GM21786 (cell line): ENCODE measurements around the gene CNTN4.

Source experiments
- ATAC-seq: cut with Tn5 transposase; IDR thresholded peaks from one replicate; pipeline ENCODE4 v1.9.1; 2021; ENCODE audit not compliant: unreplicated experiment

The CNTN4 gene

GRCh38 chr3:2579206-2579605, 480.5 kb downstream of the CNTN4 start:
- ATAC-seq: no peak

- ATAC-seq: no peak
Measured at GRCh38 chr3:2583046-2583445, 484.4 kb downstream of the CNTN4 start.

- ATAC-seq: no peak
Measured at GRCh38 chr3:2589336-2589969, 490.8 kb downstream of the CNTN4 start.

DNA sequence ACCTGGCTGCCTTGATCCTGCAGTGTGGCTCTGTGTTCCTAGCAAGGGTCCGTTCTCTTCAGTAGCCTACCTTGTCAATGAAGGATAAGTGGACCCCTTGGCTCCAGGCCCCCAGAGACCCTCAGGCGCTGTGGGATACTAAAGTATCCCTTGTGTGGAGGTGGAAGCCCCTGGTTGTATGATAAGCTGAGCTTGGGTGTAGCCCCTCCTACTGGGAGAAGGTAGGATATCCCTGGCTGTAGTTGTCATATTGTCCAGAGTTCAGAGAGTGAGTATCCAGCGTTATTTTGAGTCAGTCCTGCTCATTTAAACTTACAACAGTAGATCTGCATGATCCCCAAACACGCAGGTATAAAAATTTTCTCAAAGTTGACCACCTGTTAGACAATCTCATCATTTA, 496.8 kb downstream of the CNTN4 start:
- no peak for ATAC-seq

DNA sequence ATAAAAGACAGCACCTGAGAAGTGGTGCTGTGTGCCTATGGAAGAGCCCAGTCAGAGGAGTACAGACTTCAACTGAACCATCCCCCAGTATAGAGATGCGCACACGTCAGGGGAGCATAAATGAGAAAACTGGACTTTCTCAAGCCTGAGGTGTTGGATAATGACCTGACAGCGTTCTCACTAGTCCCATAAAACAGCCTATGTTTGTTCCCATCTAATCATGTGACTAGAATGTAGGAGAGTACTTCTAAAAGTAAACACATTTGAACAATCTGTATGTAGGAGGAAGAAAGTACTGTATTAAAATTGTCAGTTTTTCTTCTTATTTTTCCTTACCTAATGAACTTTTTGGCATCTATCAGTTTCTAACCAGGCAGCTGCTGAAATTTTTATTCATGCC, 498.9 kb downstream of the CNTN4 start:
- ATAC-seq: no peak

DNA sequence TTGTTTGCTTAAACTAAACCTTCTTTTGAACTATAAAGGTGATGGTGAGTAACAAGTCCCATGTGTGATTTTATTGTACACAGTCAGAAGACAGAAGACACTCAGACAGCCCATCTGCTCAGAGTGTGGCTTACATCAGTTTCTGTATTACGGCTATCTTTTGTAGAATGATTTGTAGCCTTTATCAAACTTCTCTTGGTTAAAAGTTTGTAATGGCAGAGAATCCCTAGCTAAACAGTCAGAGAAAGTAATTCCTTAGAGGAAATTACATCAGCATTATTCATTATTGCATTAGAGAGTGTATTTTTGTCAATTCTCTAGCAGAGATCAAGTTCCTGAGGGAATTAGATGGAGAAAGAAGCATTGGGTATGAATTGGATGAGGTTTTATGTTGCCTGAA, 500.8 kb downstream of the CNTN4 start:
- ATAC-seq: no peak

DNA sequence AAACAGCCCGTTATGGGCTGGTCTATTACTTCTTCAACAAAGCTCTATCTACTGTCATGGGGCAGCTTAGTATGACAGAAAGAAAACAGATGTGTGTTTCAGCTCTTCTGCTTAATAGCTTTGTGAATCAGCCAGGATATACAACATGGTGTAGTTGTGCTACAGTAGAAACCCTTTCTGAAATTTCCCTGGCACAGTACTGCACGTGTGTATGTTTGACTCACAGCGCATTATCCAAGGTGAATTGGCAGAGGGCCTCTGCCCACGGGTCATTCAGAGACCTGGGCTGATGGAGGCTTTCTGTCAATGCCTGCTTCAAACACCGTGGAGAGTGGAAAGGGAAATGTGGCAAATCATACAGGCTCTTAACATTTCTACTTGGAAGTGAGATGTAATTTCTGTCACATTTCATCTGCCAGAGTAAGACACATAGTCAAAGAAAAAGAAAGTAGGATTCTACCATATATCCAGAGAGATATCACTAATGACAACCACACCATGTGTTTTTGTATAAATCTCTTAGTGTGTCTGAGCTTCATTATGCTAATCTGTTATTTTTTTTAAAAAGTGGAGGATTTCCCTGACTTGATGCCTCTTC, 505.1 kb downstream of the CNTN4 start:
- ATAC-seq: no peak

DNA sequence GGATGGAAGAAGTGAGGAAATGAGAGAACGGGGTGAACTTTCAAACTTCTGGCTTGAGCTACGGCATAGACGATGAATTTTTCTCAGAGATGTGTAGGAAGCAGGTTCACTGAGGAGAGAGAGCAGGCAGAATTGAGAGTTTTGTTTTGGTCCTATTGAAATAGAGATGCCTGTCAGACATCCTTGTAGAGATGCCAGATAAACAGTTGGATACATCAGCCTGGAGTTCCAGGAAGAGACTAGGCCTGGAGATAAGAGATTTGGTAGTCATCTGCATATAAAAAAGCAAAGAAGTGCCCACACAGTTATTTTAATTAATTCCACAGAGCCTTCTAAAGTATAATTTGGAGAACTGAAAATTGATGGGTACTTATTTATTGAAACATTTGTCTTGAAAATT, 515.9 kb downstream of the CNTN4 start:
- no peak for ATAC-seq

DNA sequence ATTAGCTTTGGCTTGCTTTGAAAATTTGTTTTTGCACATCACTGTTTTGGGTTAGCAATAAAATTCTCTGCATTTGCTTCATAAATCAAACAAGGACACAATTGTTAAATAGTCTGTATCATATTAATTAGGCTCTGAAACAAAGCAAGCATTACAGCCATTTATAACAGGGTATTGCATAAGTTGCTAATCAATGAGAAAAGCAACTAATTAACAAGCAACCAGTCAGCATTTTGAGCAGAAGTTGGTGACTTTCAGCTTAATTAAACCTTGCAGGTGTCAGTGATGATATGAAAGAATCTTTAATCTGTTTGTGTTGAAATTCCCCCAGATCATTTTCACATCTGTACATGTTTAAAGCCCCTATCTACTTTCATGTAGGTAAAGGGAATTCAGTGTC, 516.4 kb downstream of the CNTN4 start:
- no peak for ATAC-seq

DNA sequence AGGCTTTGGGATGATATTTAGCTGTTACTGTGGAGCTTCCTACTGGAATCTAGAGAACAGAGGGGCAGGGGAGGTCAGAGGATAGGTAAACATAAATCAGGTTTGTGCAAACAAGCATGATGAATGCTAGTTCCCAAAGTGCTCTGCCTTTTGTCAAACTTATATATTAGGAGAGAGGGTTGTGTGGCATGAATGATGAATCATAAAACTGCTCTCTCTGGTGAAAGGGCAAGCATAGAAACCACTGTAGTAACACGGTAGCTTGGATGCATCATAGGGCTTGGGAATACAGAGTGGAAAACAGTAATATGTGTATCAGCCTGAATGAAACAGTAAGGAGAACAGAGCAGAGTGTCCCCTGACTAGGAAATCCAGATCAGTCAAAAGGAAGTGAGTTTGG, 524.8 kb downstream of the CNTN4 start:
- ATAC-seq: no peak

DNA sequence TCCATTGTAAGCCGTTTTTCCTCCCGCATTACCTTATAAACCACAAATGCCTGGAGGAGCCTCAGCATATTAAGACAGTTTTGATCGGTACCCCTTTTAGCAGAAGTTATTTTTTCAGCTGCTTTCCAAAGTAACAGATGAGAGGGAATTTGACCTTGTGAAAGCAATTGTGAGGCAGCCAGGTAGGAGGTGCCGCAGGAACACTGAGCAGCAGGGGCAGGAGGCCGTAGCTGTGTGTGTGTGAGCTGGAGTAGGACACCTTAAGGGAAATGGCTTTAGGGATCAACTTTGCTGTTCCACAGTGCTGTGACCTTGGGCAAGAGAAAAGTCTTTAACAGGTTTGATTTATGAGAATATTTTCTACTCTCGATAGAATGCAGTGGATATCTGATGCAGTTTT, 529.5 kb downstream of the CNTN4 start:
- no peak for ATAC-seq

DNA sequence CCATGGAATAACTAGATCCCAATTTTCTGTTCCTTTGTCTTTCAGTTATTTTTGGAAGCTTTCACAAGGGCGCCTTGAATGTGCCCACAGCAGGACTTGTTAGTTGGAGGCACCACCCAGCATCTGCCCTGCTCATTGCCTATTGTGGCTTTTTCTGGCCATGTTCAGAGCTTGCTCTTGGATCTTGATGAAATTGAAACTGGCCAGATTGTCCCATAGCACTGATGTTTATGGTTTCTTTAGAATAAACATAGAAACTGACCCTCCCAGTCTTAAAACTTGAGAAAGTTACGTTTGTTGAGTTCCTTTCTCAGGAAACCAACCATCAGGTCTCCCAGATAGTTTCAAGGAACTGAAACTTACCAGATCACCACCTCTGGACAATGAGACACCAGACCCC, 536.8 kb downstream of the CNTN4 start:
- no peak for ATAC-seq

DNA sequence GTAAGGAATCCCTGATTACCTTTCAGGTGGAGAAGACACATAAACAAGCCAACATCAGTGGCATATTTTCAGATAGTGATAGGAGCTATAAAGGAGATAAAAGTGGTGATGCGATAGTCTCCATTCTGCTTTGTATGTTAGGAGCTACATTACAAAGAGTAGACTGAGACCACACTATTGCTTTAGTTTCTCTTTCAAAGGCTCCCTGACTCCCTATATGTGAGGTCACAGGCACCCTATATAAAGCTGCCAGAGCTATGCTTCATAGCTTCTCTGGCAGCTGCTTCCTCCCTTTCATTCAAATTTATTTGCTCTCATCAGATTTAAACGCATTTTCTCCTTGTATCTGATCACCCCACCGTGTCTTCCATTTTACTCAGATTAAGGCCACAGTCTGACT, 544.9 kb downstream of the CNTN4 start:
- no peak for ATAC-seq

- no peak for ATAC-seq
Measured at GRCh38 chr3:2645001-2645400, 546.3 kb downstream of the CNTN4 start.

GRCh38 chr3:2650746-2651145, 552.1 kb downstream of the CNTN4 start:
- no peak for ATAC-seq

DNA sequence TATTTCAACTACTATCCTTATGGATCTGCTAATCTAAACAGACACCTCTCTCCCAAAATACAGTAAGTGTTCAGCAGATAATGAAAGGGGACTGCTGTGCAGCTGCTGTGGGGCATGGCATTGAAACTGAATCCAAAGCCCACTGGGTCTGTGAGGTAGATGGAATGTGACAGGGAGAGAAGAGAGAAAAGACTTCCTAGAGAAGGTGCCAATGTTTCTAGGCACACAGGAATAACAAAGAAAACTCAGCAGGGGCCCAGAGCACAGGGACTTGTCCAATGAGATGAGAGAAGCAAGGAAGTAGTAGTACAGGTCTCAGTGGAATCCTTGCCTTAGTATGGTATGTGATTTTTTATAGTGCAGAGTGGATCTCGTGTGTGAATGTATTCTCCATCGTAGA, 553.7 kb downstream of the CNTN4 start:
- ATAC-seq: no peak

- no peak for ATAC-seq
Measured at GRCh38 chr3:2653706-2654105, 555.0 kb downstream of the CNTN4 start.

DNA sequence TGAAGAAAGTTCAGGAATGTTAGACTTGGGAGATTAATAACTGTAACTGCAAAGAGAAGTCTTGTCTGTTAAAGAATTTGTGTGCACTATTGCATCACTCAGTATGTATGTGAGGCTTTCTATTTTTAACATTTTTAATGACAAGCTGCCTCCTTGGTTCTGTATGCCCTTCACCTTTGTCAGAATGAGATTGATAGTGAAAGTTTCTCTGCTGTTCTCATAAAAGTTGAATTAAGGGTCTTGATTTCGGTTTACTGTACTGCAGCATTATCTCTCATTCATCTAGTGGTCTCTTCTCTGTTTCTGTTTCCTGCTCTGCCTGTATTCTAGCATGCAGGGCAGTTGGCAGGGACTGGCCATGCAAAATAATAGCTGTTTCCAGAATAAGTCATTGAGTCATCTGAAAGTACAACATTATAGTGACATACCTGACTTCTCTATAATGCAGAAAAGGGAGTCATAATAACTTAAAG, 556.6 kb downstream of the CNTN4 start:
- ATAC-seq: peak; percentile 53

- ATAC-seq: no peak
Measured at GRCh38 chr3:2656806-2657777, 558.4 kb downstream of the CNTN4 start.

- ATAC-seq: no peak
Measured at GRCh38 chr3:2657971-2658370, 559.3 kb downstream of the CNTN4 start.

DNA sequence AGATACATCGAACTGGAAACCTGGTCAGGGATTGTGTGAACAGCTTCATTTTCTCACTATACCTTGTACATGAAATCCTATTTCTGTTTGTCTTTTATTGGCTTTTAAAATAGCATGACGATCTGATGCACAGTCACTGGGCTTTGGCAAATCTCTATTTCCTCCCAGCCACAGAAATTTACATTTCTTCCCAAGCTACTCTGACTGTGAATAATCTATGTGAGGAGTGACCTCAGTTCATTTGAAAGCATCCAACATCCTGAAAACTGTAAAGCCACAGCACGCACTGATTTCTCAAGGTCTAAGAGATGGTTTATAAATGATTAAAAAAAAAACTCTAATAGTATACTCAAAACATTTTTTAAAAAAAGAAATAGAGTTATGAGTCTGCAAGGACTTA, 561.2 kb downstream of the CNTN4 start:
- no peak for ATAC-seq

DNA sequence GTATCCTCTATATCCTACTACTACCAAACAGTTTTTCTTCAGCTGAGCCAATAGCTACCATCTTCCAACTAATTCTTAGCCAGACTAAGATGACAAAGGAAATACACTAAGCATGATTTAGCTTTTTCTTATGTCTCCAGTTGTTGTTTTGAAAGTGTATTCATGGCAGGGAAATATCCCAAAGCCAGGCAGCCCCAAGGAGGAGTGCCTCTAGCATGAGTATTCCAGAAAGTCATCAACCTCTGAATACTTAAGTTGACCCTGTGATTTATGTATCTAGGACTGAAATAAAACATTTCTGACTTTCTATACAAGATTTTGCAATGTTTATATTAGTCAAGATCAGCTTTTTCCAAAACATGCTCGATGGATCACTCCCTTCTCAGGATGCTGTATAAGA, 562.4 kb downstream of the CNTN4 start:
- no peak for ATAC-seq
